Right ventricle myocardium inferior (tissue), 1 donor: ENCODE measurements around the gene COPS4. TPM values are rescaled to one million over a fixed set of nuclear protein-coding genes. Genes with fewer than 3 reads are reported as not detected.
"Not testable (repeated sequence)": the region's sequence is repeated elsewhere in the genome, so short reads cannot be mapped to it uniquely, and the experiment has no call there.

Source experiments
- ATAC-seq: fragments of 200-7000 bp; cut with Tn5 transposase; one replicate; pipeline ENCODE4 v1.9.1; 2020; ENCODE audit warnings: mild to moderate bottlenecking, moderate library complexity
- DNase-seq: peaks from one replicate; pipeline ENCODE4 v3.0.0; 2021; ENCODE audit errors: missing footprints
- intact Hi-C: fragments of 100-400 bp; cut with DNase I; formaldehyde crosslinking; loops from one replicate; pipeline ENCODE4 v1.11.0; 2022
- total RNA-seq: library from RNA; stranded (reverse); fragmentation: NEBNext Ultra II Directional; extraction: Animal tissue kit (Norgen Biotek cat#: 25700); gene quantifications from one replicate; pipeline ENCODE4 v1.2.1, GENCODE V29; 2021
- donor health status: DM: no; HTN: yes; CAD: no; lungs with severe emphysema.

COPS4 gene
- total RNA-seq, 1 donor from 2014 or later, result 50.4 TPM

GRCh38 chr4:83111751-83112141 is 76.8 kb downstream of the COPS4 start:
- intact Hi-C loops, ATAC-seq, DNase-seq: not testable (repeated sequence)

- DNase-seq, result no peak
- ATAC-seq, result no peak
- intact Hi-C loops, result no loop called here
Observed at GRCh38 chr4:83112231-83112630, 77.2 kb downstream of the COPS4 start.

DNA sequence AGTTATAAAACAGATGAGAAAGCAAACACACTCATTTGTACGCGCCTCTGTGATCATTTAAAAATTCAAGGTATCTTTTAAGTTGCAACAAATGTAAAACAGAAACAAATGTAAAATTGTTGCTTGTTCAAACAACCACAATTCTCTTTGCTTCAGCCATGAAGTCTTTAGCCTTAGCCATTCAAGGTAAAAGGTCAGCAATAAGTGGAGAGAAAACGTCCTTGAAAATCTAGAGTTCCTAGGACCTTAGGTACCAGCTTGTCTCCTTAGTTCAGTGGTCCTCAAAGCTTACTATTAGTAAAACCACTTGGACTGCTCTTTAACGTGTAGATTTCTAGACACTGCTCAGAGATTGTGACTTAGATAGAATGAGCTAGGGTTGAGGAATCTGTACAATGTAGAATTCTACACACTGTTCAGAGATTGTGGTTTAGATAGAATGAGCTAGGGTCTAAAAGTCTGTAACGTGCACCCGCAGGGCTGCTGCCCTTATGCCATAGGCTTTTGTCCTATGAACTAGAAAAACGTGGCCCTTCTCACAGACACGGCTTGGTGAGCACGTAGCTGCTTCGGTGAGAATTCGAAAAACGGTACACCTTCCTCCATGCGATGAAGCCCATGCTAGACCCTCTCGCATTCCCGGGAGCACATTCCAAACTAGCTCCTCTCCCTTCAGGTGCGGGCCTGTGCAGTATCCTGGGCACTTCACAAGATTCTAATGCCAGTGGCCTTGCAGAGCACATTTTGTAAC is 77.9 kb downstream of the COPS4 start:
- no peak for DNase-seq
- intact Hi-C loops, result no loop called here
- no peak for ATAC-seq

DNA sequence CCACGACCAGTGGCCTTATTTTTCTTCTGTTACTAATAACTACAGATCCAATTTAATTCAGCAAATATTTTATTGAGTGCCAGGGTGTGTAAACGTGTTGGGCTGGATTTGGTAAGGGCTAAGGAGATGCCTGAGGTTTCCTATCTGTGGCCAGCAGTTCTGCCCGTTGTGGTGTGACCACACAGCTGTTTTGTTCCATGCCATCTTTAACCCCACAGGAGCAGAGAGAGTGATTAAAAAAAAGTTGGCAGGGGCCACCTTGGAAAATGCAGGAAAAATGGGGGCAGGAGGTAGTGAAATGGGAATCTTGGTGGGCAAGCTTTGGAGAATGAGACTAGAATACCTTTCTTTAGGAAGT is 78.4 kb downstream of the COPS4 start:
- ATAC-seq, result no peak
- intact Hi-C loops, result no loop called here
- no peak for DNase-seq

- DNase-seq (no peak), ATAC-seq (no peak)
- intact Hi-C loops, result no loop called here
Observed at GRCh38 chr4:83114576-83114975, 79.6 kb downstream of the COPS4 start, which contains the start of gene PLAC8. Gene PLAC8 (minus strand): TSS chr4:83114729. CDS start chr4:83107921, 6,808 bp downstream.

DNA sequence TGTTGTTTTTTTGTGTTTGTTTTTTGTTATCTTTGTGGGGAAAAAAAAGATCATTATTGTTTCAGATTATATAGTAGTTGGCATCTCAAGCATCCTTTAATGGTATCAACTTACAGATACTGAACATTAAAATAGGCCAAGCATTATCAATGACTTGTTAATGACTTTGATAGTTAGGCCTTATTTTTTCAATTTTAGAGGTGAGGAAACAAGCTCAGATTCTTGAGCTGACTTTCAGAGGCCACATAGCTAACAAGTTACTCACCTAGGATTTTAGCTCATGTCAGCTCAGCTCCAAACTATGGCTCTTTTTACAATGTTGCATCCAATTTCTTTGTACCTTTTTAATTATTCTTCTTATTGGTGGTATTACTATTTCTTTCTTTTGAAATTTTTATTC is 80.0 kb downstream of the COPS4 start:
- no peak for ATAC-seq
- intact Hi-C loops, result no loop called here

GRCh38 chr4:83115656-83116285 is 80.8 kb downstream of the COPS4 start:
- DNase-seq (no peak), ATAC-seq (no peak)
- intact Hi-C loops, result no loop called here

More for the DNA sequence above, 80.0 kb downstream of the COPS4 start:
- DNase-seq, result no peak

GRCh38 chr4:83118869-83119268 is 83.9 kb downstream of the COPS4 start:
- DNase-seq, result no peak
- no peak for ATAC-seq
- intact Hi-C loops, result no loop called here

DNA sequence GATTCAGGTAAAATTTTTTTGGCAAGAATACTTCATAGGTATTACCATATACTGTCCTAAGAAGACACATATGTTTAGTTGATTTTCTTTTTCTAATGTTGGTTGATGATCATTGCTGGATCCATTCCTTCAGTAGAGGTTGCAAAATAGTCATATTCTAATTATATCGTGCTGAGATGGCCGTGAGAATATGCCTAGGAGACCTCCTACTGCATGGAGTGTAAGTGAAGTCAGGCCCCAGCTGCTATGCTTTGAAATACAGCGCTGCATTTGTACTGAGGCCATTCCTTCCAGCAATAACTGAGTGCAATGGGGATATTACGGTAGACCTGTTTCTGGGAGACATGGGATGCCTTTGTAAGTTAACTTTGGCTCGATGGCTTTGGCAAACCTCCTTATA is 86.3 kb downstream of the COPS4 start:
- intact Hi-C loops, result no loop called here
- ATAC-seq (no peak), DNase-seq (no peak)

DNA sequence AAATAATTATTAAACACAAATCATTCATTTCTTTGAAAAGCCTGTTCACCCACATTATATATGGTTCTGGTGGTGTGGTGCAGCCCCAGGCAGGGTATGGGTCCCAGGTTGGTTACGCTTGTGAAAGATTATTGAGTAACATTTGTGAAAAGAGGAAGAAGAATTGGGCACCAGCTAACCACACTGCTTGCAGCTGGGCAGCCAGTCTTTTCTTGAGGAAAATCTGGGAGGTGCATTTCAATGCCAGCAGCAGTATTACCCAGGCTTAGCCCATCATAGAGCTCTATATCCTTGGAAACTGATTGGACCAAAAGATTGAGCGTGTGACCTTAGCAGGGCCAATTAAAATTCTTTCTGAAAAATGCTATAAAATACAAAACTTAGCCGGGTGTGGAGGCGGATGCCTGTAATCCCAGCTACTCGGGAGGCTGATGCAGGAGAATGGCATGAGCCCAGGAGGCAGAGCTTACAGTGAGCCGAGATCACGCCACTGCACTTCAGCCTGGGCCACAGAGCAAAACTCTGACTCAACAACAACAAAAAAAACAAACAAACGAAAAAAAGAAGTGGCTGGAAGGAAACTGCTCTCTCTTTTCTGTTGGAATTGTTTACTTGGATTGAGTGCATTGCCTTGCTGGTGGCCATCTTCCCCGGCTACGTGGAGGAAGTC is 89.3 kb downstream of the COPS4 start:
- DNase-seq (no peak), ATAC-seq (peak; percentile 46)

More for the DNA sequence above, 89.3 kb downstream of the COPS4 start:
- intact Hi-C loops, result no loop called here

Other genes with a start within 250 kb of the COPS4 start
- gene SCD5, start 236.4 kb upstream of the COPS4 start, total RNA-seq, result 5.1 TPM
- gene SEC31A, start 144.0 kb upstream of the COPS4 start, total RNA-seq, result 85.6 TPM
- 5.5 TPM for gene THAP9, start 134.4 kb upstream of the COPS4 start, total RNA-seq
- 7.4 TPM for gene LIN54, start 24.4 kb upstream of the COPS4 start, total RNA-seq
- 2.2 TPM for gene PLAC8, start 79.5 kb downstream of the COPS4 start, total RNA-seq
- 27.3 TPM for gene COQ2, start 249.6 kb downstream of the COPS4 start, total RNA-seq